ENCODE results near the gene IMMP2L.

GRCh38 chr7:111183321-111183720 lies 379.0 kb downstream of the IMMP2L start:
- no peak for TF ChIP-seq CTCF (IDR thresholded peaks at IDR 0.05; ENCODE audit: control extremely low read depth in 1 of 3, insufficient read depth in 1 of 3, low read depth in 1 of 3, low read length in 3 of 3)
- TF ChIP-seq ZNF274 (IDR thresholded peaks at IDR 0.05; ENCODE audit: borderline replicate concordance, extremely low read depth, low read length) = no peak
- TF ChIP-seq POLR2AphosphoS5 (IDR thresholded peaks at IDR 0.05; ENCODE audit: low read depth, low read length) = no peak

Measured in H1 (cell line).